Adrenal gland (tissue), 5 donors: Measurements from ENCODE around the gene PTH1R.
"Not testable (repeated sequence)": the region's sequence is repeated elsewhere in the genome, so short reads cannot be mapped to it uniquely, and the experiment has no call there.

Source experiments
- POLR2A ChIP-seq, 2 donors: fragments of 450-650 bp; IDR thresholded peaks; one replicate each; pipeline ENCODE4 v1.6.1; 2017; ENCODE audit warnings: antibody characterized with exemption in 2 of 2, mild to moderate bottlenecking in 2 of 2, moderate library complexity in 1 of 2
- TF ChIP-seq, protein P1 (sequence below), 6 experiments: fragments of 450-650 bp in 4 of 6; fragments of 200-600 bp in 2 of 6; sonication (generic) in 1 of 6; IDR thresholded peaks; 1 replicate in 5 of 6; 2 replicates in 1 of 6; pipeline versions ENCODE4 v1.5.1 to v1.8.0; 2016 to 2021; ENCODE audit warnings: antibody characterized with exemption in 6 of 6, mild to moderate bottlenecking in 2 of 6, moderate library complexity in 1 of 6
- donor health status: DM: no; HTN: no; CAD: no.

DNA sequence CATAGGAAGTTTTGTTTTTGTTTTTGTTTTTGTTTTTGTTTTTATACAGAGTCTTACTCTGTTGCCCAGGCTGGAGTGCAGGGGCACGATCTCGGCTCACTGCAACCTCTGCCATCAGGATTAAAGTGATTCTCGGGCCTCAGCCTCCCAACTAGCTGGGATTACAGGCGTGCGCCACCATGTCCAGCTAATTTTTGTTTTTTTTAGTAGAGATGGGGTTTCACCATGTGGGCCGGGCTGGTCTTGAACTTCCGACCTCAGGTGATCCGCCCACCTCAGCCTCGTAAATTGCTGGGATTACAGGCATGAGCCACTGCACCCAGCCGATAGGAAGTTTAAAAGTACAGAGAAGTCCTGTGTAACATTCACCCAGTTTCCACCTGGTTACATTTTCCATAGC lies 33.4 kb downstream of the PTH1R start:
- TF ChIP-seq POLR2A (IDR thresholded peaks at IDR 0.05): not testable (repeated sequence)
- TF ChIP-seq, protein P1, sequence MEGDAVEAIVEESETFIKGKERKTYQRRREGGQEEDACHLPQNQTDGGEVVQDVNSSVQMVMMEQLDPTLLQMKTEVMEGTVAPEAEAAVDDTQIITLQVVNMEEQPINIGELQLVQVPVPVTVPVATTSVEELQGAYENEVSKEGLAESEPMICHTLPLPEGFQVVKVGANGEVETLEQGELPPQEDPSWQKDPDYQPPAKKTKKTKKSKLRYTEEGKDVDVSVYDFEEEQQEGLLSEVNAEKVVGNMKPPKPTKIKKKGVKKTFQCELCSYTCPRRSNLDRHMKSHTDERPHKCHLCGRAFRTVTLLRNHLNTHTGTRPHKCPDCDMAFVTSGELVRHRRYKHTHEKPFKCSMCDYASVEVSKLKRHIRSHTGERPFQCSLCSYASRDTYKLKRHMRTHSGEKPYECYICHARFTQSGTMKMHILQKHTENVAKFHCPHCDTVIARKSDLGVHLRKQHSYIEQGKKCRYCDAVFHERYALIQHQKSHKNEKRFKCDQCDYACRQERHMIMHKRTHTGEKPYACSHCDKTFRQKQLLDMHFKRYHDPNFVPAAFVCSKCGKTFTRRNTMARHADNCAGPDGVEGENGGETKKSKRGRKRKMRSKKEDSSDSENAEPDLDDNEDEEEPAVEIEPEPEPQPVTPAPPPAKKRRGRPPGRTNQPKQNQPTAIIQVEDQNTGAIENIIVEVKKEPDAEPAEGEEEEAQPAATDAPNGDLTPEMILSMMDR (IDR thresholded peaks at IDR 0.05): not testable (repeated sequence)
